Activated CD8-positive, alpha-beta memory T cell treated with anti-CD3 and anti-CD28 coated beads, Interleukin-2, amount 50 U/mL, for 1 hour (primary cell): ENCODE measurements around the gene C3orf20.

ENCODE experiments used
- DNase-seq: peaks from one replicate; pipeline ENCODE4 v3.0.0-alpha.2; 2020; ENCODE audit errors: extremely low read depth

The C3orf20 gene

GRCh38 chr3:14758959-14759358 lies 84.0 kb downstream of the C3orf20 start:
- DNase-seq = no peak

GRCh38 chr3:14760185-14760584 lies 85.2 kb downstream of the C3orf20 start:
- DNase-seq = no peak

GRCh38 chr3:14761121-14761672 lies 86.3 kb downstream of the C3orf20 start:
- no peak for DNase-seq

GRCh38 chr3:14761866-14762265 lies 86.9 kb downstream of the C3orf20 start:
- no peak for DNase-seq

GRCh38 chr3:14762701-14763100 lies 87.8 kb downstream of the C3orf20 start:
- DNase-seq = no peak

- DNase-seq = no peak
These were observed 89.6 kb downstream of the C3orf20 start for GRCh38 chr3:14764331-14765059.

- DNase-seq = no peak
These were observed 90.1 kb downstream of the C3orf20 start for GRCh38 chr3:14765060-14765400.

GRCh38 chr3:14765576-14766427 lies 90.9 kb downstream of the C3orf20 start:
- DNase-seq = no peak

GRCh38 chr3:14766428-14767244 lies 91.7 kb downstream of the C3orf20 start:
- no peak for DNase-seq

- no peak for DNase-seq
These were observed 92.5 kb downstream of the C3orf20 start for GRCh38 chr3:14767245-14768051.

- no peak for DNase-seq
These were observed 93.3 kb downstream of the C3orf20 start for GRCh38 chr3:14768182-14768790.

GRCh38 chr3:14768881-14769280 lies 93.9 kb downstream of the C3orf20 start:
- no peak for DNase-seq

GRCh38 chr3:14769544-14770325 lies 94.8 kb downstream of the C3orf20 start:
- DNase-seq = no peak

- no peak for DNase-seq
These were observed 95.7 kb downstream of the C3orf20 start for GRCh38 chr3:14770591-14770990.

- no peak for DNase-seq
These were observed 96.9 kb downstream of the C3orf20 start for GRCh38 chr3:14771593-14772497.

- no peak for DNase-seq
These were observed 97.7 kb downstream of the C3orf20 start for GRCh38 chr3:14772533-14773138.

GRCh38 chr3:14773281-14773680 lies 98.3 kb downstream of the C3orf20 start:
- DNase-seq = no peak

- no peak for DNase-seq
These were observed 98.8 kb downstream of the C3orf20 start for GRCh38 chr3:14773691-14774128.
